Measurements from ENCODE around the gene PTPN7.
A peak's percentile ranks its signal among the peaks of the same experiment; 100 is the strongest.

DNA sequence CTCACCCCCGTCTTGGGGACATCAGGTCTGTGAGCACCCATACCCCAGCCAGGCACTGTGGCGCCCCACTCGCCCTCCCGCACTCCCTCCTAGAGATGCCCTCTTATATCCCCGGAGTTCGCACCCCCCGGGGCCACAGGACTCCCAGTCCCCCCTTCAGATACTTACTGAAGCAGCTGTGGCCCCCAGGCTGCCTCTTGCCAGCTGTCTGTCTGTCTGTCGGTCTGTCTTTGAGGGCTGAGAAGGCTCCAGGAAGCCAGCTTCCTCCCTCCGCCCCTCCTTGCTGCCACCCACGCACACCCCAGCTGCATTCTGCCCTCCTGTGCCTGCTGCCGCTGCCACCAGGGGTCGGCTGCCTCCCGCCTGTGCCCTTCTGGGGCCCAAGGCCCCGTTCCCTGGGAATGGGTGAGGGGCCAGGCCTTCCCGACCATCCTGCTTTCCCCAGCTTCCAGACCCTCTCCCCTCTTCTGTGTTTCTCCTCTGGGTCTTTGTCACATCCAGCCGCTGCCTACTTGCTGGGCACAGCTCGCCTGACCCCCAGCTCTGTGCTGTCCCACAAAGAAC lies at the start of gene PTPN7:
- no peak for TF ChIP-seq EZH2 (IDR thresholded peaks at IDR 0.05; ENCODE audit: borderline replicate concordance, low read length)
- TF ChIP-seq, protein P1, sequence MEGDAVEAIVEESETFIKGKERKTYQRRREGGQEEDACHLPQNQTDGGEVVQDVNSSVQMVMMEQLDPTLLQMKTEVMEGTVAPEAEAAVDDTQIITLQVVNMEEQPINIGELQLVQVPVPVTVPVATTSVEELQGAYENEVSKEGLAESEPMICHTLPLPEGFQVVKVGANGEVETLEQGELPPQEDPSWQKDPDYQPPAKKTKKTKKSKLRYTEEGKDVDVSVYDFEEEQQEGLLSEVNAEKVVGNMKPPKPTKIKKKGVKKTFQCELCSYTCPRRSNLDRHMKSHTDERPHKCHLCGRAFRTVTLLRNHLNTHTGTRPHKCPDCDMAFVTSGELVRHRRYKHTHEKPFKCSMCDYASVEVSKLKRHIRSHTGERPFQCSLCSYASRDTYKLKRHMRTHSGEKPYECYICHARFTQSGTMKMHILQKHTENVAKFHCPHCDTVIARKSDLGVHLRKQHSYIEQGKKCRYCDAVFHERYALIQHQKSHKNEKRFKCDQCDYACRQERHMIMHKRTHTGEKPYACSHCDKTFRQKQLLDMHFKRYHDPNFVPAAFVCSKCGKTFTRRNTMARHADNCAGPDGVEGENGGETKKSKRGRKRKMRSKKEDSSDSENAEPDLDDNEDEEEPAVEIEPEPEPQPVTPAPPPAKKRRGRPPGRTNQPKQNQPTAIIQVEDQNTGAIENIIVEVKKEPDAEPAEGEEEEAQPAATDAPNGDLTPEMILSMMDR (IDR thresholded peaks at IDR 0.05; ENCODE audit: low read length) = peak; percentile 72
